Activated naive CD8-positive, alpha-beta T cell (primary cell): ENCODE results near the gene CDKN2A.

Source experiments
- H3K27ac Mint-ChIP-seq: one replicate; pipeline ENCODE4 v1.8.0; 2021; ENCODE audit warnings: mixed read lengths
- H3K27me3 Mint-ChIP-seq: one replicate; pipeline ENCODE4 v1.8.0; 2021; ENCODE audit warnings: mixed read lengths
- H3K36me3 Mint-ChIP-seq: one replicate; pipeline ENCODE4 v1.8.0; 2021; ENCODE audit warnings: mixed read lengths
- H3K4me1 Mint-ChIP-seq: one replicate; pipeline ENCODE4 v1.8.0; 2021; ENCODE audit warnings: low read depth, mixed read lengths
- H3K4me3 Mint-ChIP-seq: one replicate; pipeline ENCODE4 v1.8.0; 2021; ENCODE audit warnings: mild to moderate bottlenecking, mixed read lengths
- H3K9me3 Mint-ChIP-seq: one replicate; pipeline ENCODE4 v1.8.0; 2021; ENCODE audit warnings: low read depth, mixed read lengths

CDKN2A gene

GRCh38 chr9:22026696-22027095, 32.5 kb upstream of the CDKN2A start:
- H3K4me3 Mint-ChIP-seq, result no peak overlapping the region
- H3K36me3 Mint-ChIP-seq, result peaks cover 4% of the 10 kb centered on the region
- peaks cover 3% of the 10 kb centered on the region for H3K9me3 Mint-ChIP-seq
- H3K4me1 Mint-ChIP-seq, result no peaks in the 10 kb centered on the region
- no peak overlapping the region for H3K27ac Mint-ChIP-seq
- peaks cover 5% of the 10 kb centered on the region for H3K27me3 Mint-ChIP-seq

GRCh38 chr9:22022396-22022795, 28.2 kb upstream of the CDKN2A start:
- Mint-ChIP-seq H3K4me1 (no peaks in the 10 kb centered on the region), H3K9me3 (peaks cover 16% of the 10 kb centered on the region), H3K4me3 (no peak overlapping the region), H3K36me3 (peaks cover 21% of the 10 kb centered on the region), H3K27me3 (peaks cover 24% of the 10 kb centered on the region), H3K27ac (no peak overlapping the region)

- Mint-ChIP-seq H3K36me3 (no peaks in the 10 kb centered on the region), H3K9me3 (no peaks in the 10 kb centered on the region), H3K4me1 (peaks cover 11% of the 10 kb centered on the region), H3K27me3 (peaks cover 25% of the 10 kb centered on the region), H3K27ac (no peak overlapping the region), H3K4me3 (no peak overlapping the region)
Observed at GRCh38 chr9:22010866-22011625, 16.9 kb upstream of the CDKN2A start.

GRCh38 chr9:22009506-22009867, 15.3 kb upstream of the CDKN2A start:
- no peak overlapping the region for H3K27ac Mint-ChIP-seq

DNA sequence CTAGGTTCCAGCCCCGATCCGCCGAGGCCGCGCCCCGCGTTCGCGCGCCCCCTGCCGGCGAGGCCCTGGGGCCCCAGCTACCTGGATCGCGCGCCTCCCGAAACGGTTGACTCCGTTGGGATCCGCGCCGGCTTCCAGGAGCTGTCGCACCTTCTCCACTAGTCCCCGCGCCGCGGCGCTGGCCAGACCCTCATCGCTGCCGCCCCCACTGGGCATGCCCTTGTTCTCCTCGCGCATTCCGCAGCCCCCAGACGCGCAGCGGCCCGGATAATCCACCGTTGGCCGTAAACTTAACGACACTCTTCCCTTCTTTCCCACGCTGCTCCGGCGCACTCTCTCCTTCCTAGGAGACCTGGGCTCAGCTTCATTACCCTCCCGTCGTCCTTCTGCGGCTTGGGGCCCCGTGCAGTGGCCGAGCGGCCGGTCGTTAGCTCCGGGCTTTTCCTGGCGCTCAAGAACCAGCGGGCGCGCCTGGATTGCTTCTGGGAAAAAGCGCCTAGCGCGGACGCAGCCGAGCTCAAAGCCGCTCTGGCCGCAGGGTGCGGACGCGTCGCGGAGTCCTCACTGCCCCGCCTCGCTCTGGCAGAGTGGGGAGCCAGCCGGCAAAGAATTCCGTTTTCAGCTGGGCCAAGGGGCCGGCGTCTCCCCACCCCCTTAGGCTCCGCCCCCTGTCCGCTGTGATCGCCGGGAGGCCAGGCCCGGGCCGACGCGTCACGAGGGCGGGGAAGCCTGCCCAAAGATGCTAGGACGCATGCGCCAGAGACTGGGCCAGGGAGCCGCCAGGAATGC, 14.7 kb upstream of the CDKN2A start, which contains the start of gene CDKN2B:
CDKN2B (minus strand) TSS at position 589 of the 789 bp plus-strand sequence; CDS start at position 237, 352 bp downstream.
- Mint-ChIP-seq H3K4me1 (peaks cover 22% of the 10 kb centered on the region), H3K36me3 (no peaks in the 10 kb centered on the region), H3K4me3 (peak within 1 kb of the TSS; percentile 74), H3K27ac (no peak within 1 kb of the TSS), H3K27me3 (peaks cover 42% of the 10 kb centered on the region), H3K9me3 (no peaks in the 10 kb centered on the region)

More at GRCh38 chr9:22009506-22009867, 15.3 kb upstream of the CDKN2A start:
- peaks cover 22% of the 10 kb centered on the region for H3K4me1 Mint-ChIP-seq
- H3K27me3 Mint-ChIP-seq, result peaks cover 37% of the 10 kb centered on the region
- H3K9me3 Mint-ChIP-seq, result no peaks in the 10 kb centered on the region
- peak overlapping the region; percentile 74 for H3K4me3 Mint-ChIP-seq
- H3K36me3 Mint-ChIP-seq, result no peaks in the 10 kb centered on the region

- no peaks in the 10 kb centered on the region for H3K9me3 Mint-ChIP-seq
- H3K4me1 Mint-ChIP-seq, result peaks cover 22% of the 10 kb centered on the region
- H3K27ac Mint-ChIP-seq, result no peak overlapping the region
- H3K27me3 Mint-ChIP-seq, result peaks cover 45% of the 10 kb centered on the region
- H3K36me3 Mint-ChIP-seq, result no peaks in the 10 kb centered on the region
- H3K4me3 Mint-ChIP-seq, result peak overlapping the region; percentile 63
Observed at GRCh38 chr9:22008384-22008716, 14.2 kb upstream of the CDKN2A start.

GRCh38 chr9:22005702-22006606, 11.8 kb upstream of the CDKN2A start:
- peaks cover 55% of the 10 kb centered on the region for H3K27me3 Mint-ChIP-seq
- H3K36me3 Mint-ChIP-seq, result no peaks in the 10 kb centered on the region
- H3K4me1 Mint-ChIP-seq, result peaks cover 22% of the 10 kb centered on the region
- H3K4me3 Mint-ChIP-seq, result peak overlapping the region; percentile 53
- no peaks in the 10 kb centered on the region for H3K9me3 Mint-ChIP-seq
- H3K27ac Mint-ChIP-seq, result no peak overlapping the region

- Mint-ChIP-seq H3K4me3 (peak overlapping the region; percentile 53), H3K4me1 (peaks cover 22% of the 10 kb centered on the region), H3K36me3 (no peaks in the 10 kb centered on the region)
Observed at GRCh38 chr9:22005021-22005701, 11.0 kb upstream of the CDKN2A start.

GRCh38 chr9:22002038-22002437, 7.8 kb upstream of the CDKN2A start:
- H3K4me1 Mint-ChIP-seq, result peaks cover 11% of the 10 kb centered on the region
- no peaks in the 10 kb centered on the region for H3K36me3 Mint-ChIP-seq
- no peak overlapping the region for H3K27ac Mint-ChIP-seq
- H3K4me3 Mint-ChIP-seq, result no peak overlapping the region
- H3K27me3 Mint-ChIP-seq, result peaks cover 41% of the 10 kb centered on the region
- no peaks in the 10 kb centered on the region for H3K9me3 Mint-ChIP-seq

More at GRCh38 chr9:22005021-22005701, 11.0 kb upstream of the CDKN2A start:
- Mint-ChIP-seq H3K9me3 (no peaks in the 10 kb centered on the region), H3K27me3 (peaks cover 54% of the 10 kb centered on the region), H3K27ac (no peak overlapping the region)

GRCh38 chr9:21998026-21998425, 3.8 kb upstream of the CDKN2A start:
- Mint-ChIP-seq H3K27me3 (peaks cover 21% of the 10 kb centered on the region), H3K9me3 (no peaks in the 10 kb centered on the region), H3K36me3 (no peaks in the 10 kb centered on the region), H3K27ac (no peak overlapping the region), H3K4me1 (peaks cover 9% of the 10 kb centered on the region), H3K4me3 (no peak overlapping the region)

GRCh38 chr9:21997480-21997879, 3.3 kb upstream of the CDKN2A start:
- H3K9me3 Mint-ChIP-seq, result no peaks in the 10 kb centered on the region
- peaks cover 9% of the 10 kb centered on the region for H3K4me1 Mint-ChIP-seq
- peaks cover 20% of the 10 kb centered on the region for H3K27me3 Mint-ChIP-seq
- no peaks in the 10 kb centered on the region for H3K36me3 Mint-ChIP-seq
- H3K27ac Mint-ChIP-seq, result peak overlapping the region; percentile 25
- no peak overlapping the region for H3K4me3 Mint-ChIP-seq

- peaks cover 9% of the 10 kb centered on the region for H3K4me1 Mint-ChIP-seq
- H3K4me3 Mint-ChIP-seq, result peak overlapping the region; percentile 64
- no peak overlapping the region for H3K27ac Mint-ChIP-seq
- no peaks in the 10 kb centered on the region for H3K9me3 Mint-ChIP-seq
- H3K36me3 Mint-ChIP-seq, result no peaks in the 10 kb centered on the region
- H3K27me3 Mint-ChIP-seq, result peaks cover 19% of the 10 kb centered on the region
Observed at GRCh38 chr9:21996858-21997257, 2.7 kb upstream of the CDKN2A start.

GRCh38 chr9:21996438-21996837, 2.2 kb upstream of the CDKN2A start:
- Mint-ChIP-seq H3K4me1 (peaks cover 9% of the 10 kb centered on the region), H3K4me3 (peak overlapping the region; percentile 64), H3K36me3 (no peaks in the 10 kb centered on the region), H3K27ac (no peak overlapping the region), H3K9me3 (no peaks in the 10 kb centered on the region), H3K27me3 (peaks cover 18% of the 10 kb centered on the region)

GRCh38 chr9:21995666-21996398, 1.6 kb upstream of the CDKN2A start:
- Mint-ChIP-seq H3K36me3 (no peaks in the 10 kb centered on the region), H3K4me3 (peak overlapping the region; percentile 96), H3K27me3 (peaks cover 15% of the 10 kb centered on the region)

More at GRCh38 chr9:21995666-21996398, 1.6 kb upstream of the CDKN2A start:
- Mint-ChIP-seq H3K9me3 (no peaks in the 10 kb centered on the region), H3K4me1 (peaks cover 9% of the 10 kb centered on the region), H3K27ac (no peak overlapping the region)
